GM13976 (cell line): Measurements from ENCODE around the gene GRK5.

ENCODE experiments used
- DNase-seq: peaks from one replicate; pipeline ENCODE4 v3.0.0; 2012; ENCODE audit warnings: low spot score
- CTCF ChIP-seq: IDR thresholded peaks from 2 replicates; pipeline ENCODE4 v1.5.1; 2012; ENCODE audit warnings: borderline replicate concordance, mild to moderate bottlenecking; ENCODE audit not compliant: insufficient read depth; ENCODE audit errors: extremely low read depth, missing control alignments, control extremely low read depth
- in situ Hi-C: fragments of 300-500 bp; cut with MboI; formaldehyde crosslinking; loops from one replicate; pipeline ENCODE4 v1.12.0; 2022; ENCODE audit warnings: low sequenced_read_pairs, mixed read lengths, inconsistent platforms; ENCODE audit not compliant: unreplicated experiment

Gene GRK5

GRCh38 chr10:119351189-119351588 lies 143.8 kb downstream of the GRK5 start:
- in situ Hi-C loops: no loop called here
- no peak for DNase-seq

GRCh38 chr10:119352042-119352441 lies 144.7 kb downstream of the GRK5 start:
- in situ Hi-C loops: no loop called here
- DNase-seq: no peak
- no peak for TF ChIP-seq CTCF

More at GRCh38 chr10:119351189-119351588, 143.8 kb downstream of the GRK5 start:
- TF ChIP-seq CTCF: no peak

- in situ Hi-C loops: no loop called here
- no peak for DNase-seq
Observed at GRCh38 chr10:119352807-119353206, 145.4 kb downstream of the GRK5 start.

GRCh38 chr10:119353421-119353820 lies 146.1 kb downstream of the GRK5 start:
- TF ChIP-seq CTCF: no peak
- in situ Hi-C loops: no loop called here

More at GRCh38 chr10:119352807-119353206, 145.4 kb downstream of the GRK5 start:
- no peak for TF ChIP-seq CTCF

GRCh38 chr10:119355930-119356329 lies 148.6 kb downstream of the GRK5 start:
- in situ Hi-C loops: no loop called here
- no peak for DNase-seq

More at GRCh38 chr10:119353421-119353820, 146.1 kb downstream of the GRK5 start:
- DNase-seq: no peak

GRCh38 chr10:119357412-119358151 lies 150.2 kb downstream of the GRK5 start:
- DNase-seq: no peak
- in situ Hi-C loops: no loop called here
- no peak for TF ChIP-seq CTCF

More at GRCh38 chr10:119355930-119356329, 148.6 kb downstream of the GRK5 start:
- no peak for TF ChIP-seq CTCF
